H1 (cell line): ENCODE data around the gene UPF3B. TPM values are rescaled to one million over a fixed set of nuclear protein-coding genes. Genes with fewer than 3 reads are reported as not detected.
A peak's percentile ranks its signal among the peaks of the same experiment; 100 is the strongest.

Experiments
- ASH2L ChIP-seq: fragments of 200-600, 300-600 bp; sonication (generic); IDR thresholded peaks from one replicate; pipeline ENCODE4 v1.7.1; 2017; ENCODE audit warnings: low read length
- BRCA1 ChIP-seq: IDR thresholded peaks from 2 replicates; pipeline ENCODE4 v1.6.1; 2012; ENCODE audit warnings: low read depth, low read length, improper control_type of control experiment
- CBX5 ChIP-seq: fragments of 300-800, 300-1000 bp; sonication (generic); IDR thresholded peaks from 2 replicates; pipeline ENCODE4 v1.7.1; 2016; ENCODE audit warnings: antibody characterized with exemption, low read length, low read depth
- CBX8 ChIP-seq: fragments of 300-800, 300-1000 bp; sonication (generic); IDR thresholded peaks from 2 replicates; pipeline ENCODE4 v1.7.1; 2016; ENCODE audit warnings: low read depth, low read length, borderline replicate concordance
- CHD1 ChIP-seq: IDR thresholded peaks from 2 replicates; pipeline ENCODE4 v1.6.1; 2012; ENCODE audit warnings: low read depth, low read length, improper control_type of control experiment
- CHD2 ChIP-seq: IDR thresholded peaks from 2 replicates; pipeline ENCODE4 v1.6.1; 2012; ENCODE audit warnings: low read length, improper control_type of control experiment
- EP300 ChIP-seq, 2 experiments: IDR thresholded peaks; 1 replicate in 1 of 2; 2 replicates in 1 of 2; pipeline ENCODE4 v1.6.1; 2011 to 2012; ENCODE audit warnings: low read depth in 2 of 2, low read length in 2 of 2, mild to moderate bottlenecking in 2 of 2, borderline replicate concordance in 1 of 2, inconsistent platforms in 1 of 2, moderate library complexity in 1 of 2
- GTF2F1 ChIP-seq: IDR thresholded peaks from 2 replicates; pipeline ENCODE4 v1.6.1; 2012; ENCODE audit warnings: low read depth, low read length, improper control_type of control experiment, borderline replicate concordance
- HDAC2 ChIP-seq, 2 experiments: fragments of 300-600 bp in 1 of 2; sonication (generic) in 1 of 2; IDR thresholded peaks; 2 replicates each; pipeline ENCODE4 v1.6.1; 2011 to 2012; ENCODE audit warnings: low read depth in 2 of 2, low read length in 2 of 2, mild to moderate bottlenecking in 2 of 2, moderate library complexity in 2 of 2, borderline replicate concordance in 1 of 2, inconsistent platforms in 1 of 2
- JUND ChIP-seq: IDR thresholded peaks from 2 replicates; pipeline ENCODE4 v1.6.1; 2011; ENCODE audit warnings: mild to moderate bottlenecking, improper control_type of control experiment, low read length
- KDM4A ChIP-seq: IDR thresholded peaks from one replicate; pipeline ENCODE4 v1.7.1; 2012; ENCODE audit warnings: low read depth, mild to moderate bottlenecking, moderate library complexity, low read length, inconsistent platforms; ENCODE audit not compliant: severe bottlenecking
- KDM5A ChIP-seq: fragments of 200-600 bp; IDR thresholded peaks from 2 replicates; pipeline ENCODE4 v1.7.1; 2012; ENCODE audit warnings: mild to moderate bottlenecking, low read length, inconsistent platforms, mixed read lengths
- MAFK ChIP-seq: IDR thresholded peaks from 2 replicates; pipeline ENCODE4 v1.6.1; 2012; ENCODE audit warnings: low read depth, mild to moderate bottlenecking, improper control_type of control experiment, low read length
- POLR2A ChIP-seq, 2 experiments: IDR thresholded peaks; 1 replicate in 1 of 2; 2 replicates in 1 of 2; pipeline ENCODE4 v1.6.1; 2011; ENCODE audit warnings: low read depth in 2 of 2, low read length in 2 of 2, mild to moderate bottlenecking in 2 of 2; ENCODE audit errors: control extremely low read depth in 1 of 2
- RXRA ChIP-seq: IDR thresholded peaks from 2 replicates; pipeline ENCODE4 v1.6.1; 2011; ENCODE audit warnings: low read depth, mild to moderate bottlenecking, low read length, moderate library complexity; ENCODE audit not compliant: insufficient read depth
- SIRT6 ChIP-seq: IDR thresholded peaks from one replicate; pipeline ENCODE4 v1.7.1; 2012; ENCODE audit warnings: low read length, inconsistent platforms
- SP4 ChIP-seq: IDR thresholded peaks from 2 replicates; pipeline ENCODE4 v1.6.1; 2012; ENCODE audit warnings: low read length, inconsistent platforms
- TAF1 ChIP-seq: IDR thresholded peaks from 2 replicates; pipeline ENCODE4 v1.6.1; 2011; ENCODE audit warnings: mild to moderate bottlenecking, low read depth, low read length
- TEAD4 ChIP-seq: IDR thresholded peaks from 2 replicates; pipeline ENCODE4 v1.6.1; 2012; ENCODE audit warnings: low read depth, low read length, inconsistent platforms, mixed read lengths
- ZNF274 ChIP-seq: IDR thresholded peaks from 2 replicates; pipeline ENCODE4 v1.7.0; 2012; ENCODE audit warnings: low read length, borderline replicate concordance; ENCODE audit errors: extremely low read depth
- polyA plus RNA-seq, 7 experiments: library from polyadenylated mRNA; depleted of rRNA in 3 of 7; stranded (reverse) in 5 of 7; unstranded in 2 of 7; fragments of >200 nt in 5 of 7; fragments of 200-250 nt in 2 of 7; gene quantifications; 1 replicate in 5 of 7; 2 replicates in 1 of 7; 4 replicates in 1 of 7; pipeline versions ENCODE4 v1.2.1 to v1.2.3, GENCODE V29; 2011 to 2013; ENCODE audit warnings: missing spikeins in 2 of 7, mixed read lengths in 2 of 7
- total RNA-seq: library from RNA; stranded (reverse); fragmentation: NEBNext Ultra II Directional; extraction: Animal tissue kit (Norgen Biotek cat#: 25700); gene quantifications from 2 replicates; pipeline ENCODE4 v1.2.1, GENCODE V29; 2021
- TF ChIP-seq, protein P1 (sequence below), 3 experiments: IDR thresholded peaks; 1 replicate in 2 of 3; 2 replicates in 1 of 3; pipeline versions ENCODE4 v1.5.1 to v1.6.1; 2011; ENCODE audit warnings: low read length in 3 of 3, mild to moderate bottlenecking in 3 of 3, inconsistent platforms in 2 of 3, low read depth in 1 of 3, moderate library complexity in 1 of 3; ENCODE audit not compliant: insufficient read depth in 1 of 3; ENCODE audit errors: control extremely low read depth in 1 of 3
- TF ChIP-seq, protein P2 (sequence below): IDR thresholded peaks from 2 replicates; pipeline ENCODE4 v1.6.1; 2011; ENCODE audit warnings: low read length, improper control_type of control experiment

Gene UPF3B
- total and polyA plus RNA-seq, 2 of the 8 experiments (the other 6 are each of a cell fraction or from before 2014, with no cell fraction given), result 7.8 to 20.9 TPM

DNA sequence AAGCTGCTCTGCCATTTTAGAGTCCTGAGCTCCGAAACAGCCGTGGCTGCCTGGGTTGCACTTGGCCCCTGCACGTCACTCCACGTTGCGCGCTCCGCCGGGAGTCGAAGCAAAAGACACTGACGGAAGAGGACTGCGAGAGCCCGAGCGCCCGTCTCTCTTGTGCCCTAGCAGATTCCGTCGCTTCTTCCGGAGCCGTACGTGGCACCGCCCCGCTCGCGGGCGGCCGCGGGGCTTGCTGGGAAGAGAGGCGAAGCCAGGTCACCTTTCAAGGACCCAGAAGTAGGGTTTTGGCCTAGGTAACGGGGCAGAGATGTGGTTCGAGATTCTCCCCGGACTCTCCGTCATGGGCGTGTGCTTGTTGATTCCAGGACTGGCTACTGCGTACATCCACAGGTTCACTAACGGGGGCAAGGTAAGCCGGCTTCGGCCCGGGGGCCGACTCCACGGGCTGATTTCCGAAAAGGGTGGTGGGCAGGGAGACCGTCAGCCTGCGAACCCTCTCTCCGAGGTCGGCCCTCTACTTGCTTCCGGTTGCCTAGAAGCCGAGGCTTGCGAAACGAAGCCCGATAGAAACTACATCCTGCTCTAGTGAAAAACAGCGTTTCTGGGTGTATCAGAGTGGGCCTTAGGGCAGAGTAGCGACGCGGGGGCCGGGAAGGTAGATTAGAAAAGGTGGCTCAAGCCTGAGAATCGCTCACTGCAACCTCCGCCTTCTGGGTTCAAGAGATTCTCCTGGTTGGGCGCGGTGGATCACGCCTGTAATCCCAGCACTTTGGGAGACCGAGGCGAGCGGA is 19.0 kb upstream of the UPF3B start, which contains the start of the genes NDUFA1 and RNF113A (continued):
- TF ChIP-seq BRCA1, result no peak
- no peak for TF ChIP-seq JUND
- TF ChIP-seq RXRA, result no peak
- no peak for TF ChIP-seq EP300 (IDR thresholded peaks at IDR 0.05; ENCODE audit: borderline replicate concordance in 1 of 2, low read depth in 2 of 2, low read length in 2 of 2)
- peak; percentile 77 for TF ChIP-seq TAF1
- no peak for TF ChIP-seq KDM5A
- TF ChIP-seq POLR2A (IDR thresholded peaks at IDR 0.05; ENCODE audit: control extremely low read depth in 1 of 2, low read depth in 2 of 2, low read length in 2 of 2), result peak; percentile 34 to 64
- TF ChIP-seq MAFK, result no peak
- TF ChIP-seq GTF2F1, result no peak
- no peak for TF ChIP-seq SP4
- peak; percentile 29 for TF ChIP-seq ASH2L
- no peak for TF ChIP-seq HDAC2 (IDR thresholded peaks at IDR 0.05; ENCODE audit: borderline replicate concordance in 1 of 2, low read depth in 2 of 2, low read length in 2 of 2)
- TF ChIP-seq, protein P1, sequence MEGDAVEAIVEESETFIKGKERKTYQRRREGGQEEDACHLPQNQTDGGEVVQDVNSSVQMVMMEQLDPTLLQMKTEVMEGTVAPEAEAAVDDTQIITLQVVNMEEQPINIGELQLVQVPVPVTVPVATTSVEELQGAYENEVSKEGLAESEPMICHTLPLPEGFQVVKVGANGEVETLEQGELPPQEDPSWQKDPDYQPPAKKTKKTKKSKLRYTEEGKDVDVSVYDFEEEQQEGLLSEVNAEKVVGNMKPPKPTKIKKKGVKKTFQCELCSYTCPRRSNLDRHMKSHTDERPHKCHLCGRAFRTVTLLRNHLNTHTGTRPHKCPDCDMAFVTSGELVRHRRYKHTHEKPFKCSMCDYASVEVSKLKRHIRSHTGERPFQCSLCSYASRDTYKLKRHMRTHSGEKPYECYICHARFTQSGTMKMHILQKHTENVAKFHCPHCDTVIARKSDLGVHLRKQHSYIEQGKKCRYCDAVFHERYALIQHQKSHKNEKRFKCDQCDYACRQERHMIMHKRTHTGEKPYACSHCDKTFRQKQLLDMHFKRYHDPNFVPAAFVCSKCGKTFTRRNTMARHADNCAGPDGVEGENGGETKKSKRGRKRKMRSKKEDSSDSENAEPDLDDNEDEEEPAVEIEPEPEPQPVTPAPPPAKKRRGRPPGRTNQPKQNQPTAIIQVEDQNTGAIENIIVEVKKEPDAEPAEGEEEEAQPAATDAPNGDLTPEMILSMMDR (IDR thresholded peaks at IDR 0.05; ENCODE audit: control extremely low read depth in 1 of 3, insufficient read depth in 1 of 3, low read depth in 1 of 3, low read length in 3 of 3), result no peak
- no peak for TF ChIP-seq CBX8
- TF ChIP-seq TEAD4, result no peak
- no peak for TF ChIP-seq SIRT6
- TF ChIP-seq ZNF274, result no peak
- no peak for TF ChIP-seq CHD2
- no peak for TF ChIP-seq CHD1
- TF ChIP-seq CBX5, result no peak
- TF ChIP-seq, protein P2, sequence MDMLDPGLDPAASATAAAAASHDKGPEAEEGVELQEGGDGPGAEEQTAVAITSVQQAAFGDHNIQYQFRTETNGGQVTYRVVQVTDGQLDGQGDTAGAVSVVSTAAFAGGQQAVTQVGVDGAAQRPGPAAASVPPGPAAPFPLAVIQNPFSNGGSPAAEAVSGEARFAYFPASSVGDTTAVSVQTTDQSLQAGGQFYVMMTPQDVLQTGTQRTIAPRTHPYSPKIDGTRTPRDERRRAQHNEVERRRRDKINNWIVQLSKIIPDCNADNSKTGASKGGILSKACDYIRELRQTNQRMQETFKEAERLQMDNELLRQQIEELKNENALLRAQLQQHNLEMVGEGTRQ, result no peak
- no peak for TF ChIP-seq KDM4A
